GM19455 (cell line): ENCODE measurements around the gene FYTTD1.

Experiments used
- ATAC-seq: cut with Tn5 transposase; IDR thresholded peaks from one replicate; pipeline ENCODE4 v1.9.1; 2021; ENCODE audit not compliant: unreplicated experiment

Gene FYTTD1

GRCh38 chr3:197791892-197792647 is 42.4 kb downstream of the FYTTD1 start:
- ATAC-seq, result peak; percentile 29

GRCh38 chr3:197793247-197793646 is 43.6 kb downstream of the FYTTD1 start:
- no peak for ATAC-seq

- no peak for ATAC-seq
Measured at GRCh38 chr3:197794115-197794514, 44.4 kb downstream of the FYTTD1 start.

GRCh38 chr3:197795200-197795599 is 45.5 kb downstream of the FYTTD1 start:
- no peak for ATAC-seq

GRCh38 chr3:197796087-197796486 is 46.4 kb downstream of the FYTTD1 start:
- ATAC-seq, result no peak

- peak; percentile 45 for ATAC-seq
Measured at GRCh38 chr3:197798863-197799262, 49.2 kb downstream of the FYTTD1 start.

- ATAC-seq, result no peak
Measured at GRCh38 chr3:197800379-197800778, 50.7 kb downstream of the FYTTD1 start.

- no peak for ATAC-seq
Measured at GRCh38 chr3:197801891-197802778, 52.5 kb downstream of the FYTTD1 start.

GRCh38 chr3:197802779-197803459 is 53.2 kb downstream of the FYTTD1 start:
- no peak for ATAC-seq

GRCh38 chr3:197804511-197804910 is 54.8 kb downstream of the FYTTD1 start:
- ATAC-seq, result no peak

- no peak for ATAC-seq
Measured at GRCh38 chr3:197807969-197808587, 58.4 kb downstream of the FYTTD1 start.

GRCh38 chr3:197809356-197810020 is 59.8 kb downstream of the FYTTD1 start:
- no peak for ATAC-seq

- no peak for ATAC-seq
Measured at GRCh38 chr3:197810901-197811300, 61.2 kb downstream of the FYTTD1 start.

GRCh38 chr3:197811343-197811742 is 61.7 kb downstream of the FYTTD1 start:
- no peak for ATAC-seq

- no peak for ATAC-seq
Measured at GRCh38 chr3:197814372-197814771, 64.7 kb downstream of the FYTTD1 start.

- no peak for ATAC-seq
Measured at GRCh38 chr3:197820550-197821335, 71.1 kb downstream of the FYTTD1 start.

- no peak for ATAC-seq
Measured at GRCh38 chr3:197829397-197830045, 79.8 kb downstream of the FYTTD1 start.

GRCh38 chr3:197830308-197830966 is 80.8 kb downstream of the FYTTD1 start:
- ATAC-seq, result no peak

- no peak for ATAC-seq
Measured at GRCh38 chr3:197830967-197831313, 81.3 kb downstream of the FYTTD1 start.
